ENCODE data around the gene CDH22.

Gene CDH22

DNA sequence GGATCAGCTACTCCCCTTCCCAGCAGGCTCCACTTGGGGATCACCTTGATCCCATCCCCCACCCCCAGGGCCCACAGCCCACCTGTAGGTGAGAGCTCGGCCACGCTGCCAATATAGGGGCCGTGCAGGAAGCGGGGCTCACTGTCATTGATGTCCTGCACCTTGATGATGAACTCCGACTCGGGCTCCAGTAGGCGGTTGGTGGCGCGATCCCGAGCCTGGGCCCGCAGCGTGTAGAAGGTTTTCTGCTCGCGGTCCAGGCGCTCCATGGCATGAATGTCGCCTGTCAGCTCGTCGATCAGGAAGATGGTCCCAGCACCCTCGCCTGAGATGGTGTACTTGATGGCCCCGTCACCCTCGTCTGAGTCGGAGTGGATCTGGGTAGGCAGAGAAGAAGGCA is 67.4 kb downstream of the CDH22 start:
- Mint-ChIP-seq H3K9me3 (no peaks in the 10 kb centered on the region), H3K27me3 (peaks cover 21% of the 10 kb centered on the region), H3K4me3 (no peak overlapping the region), H3K36me3 (ENCODE audit: low read depth) (no peaks in the 10 kb centered on the region), H3K27ac (no peak overlapping the region), H3K4me1 (ENCODE audit: low read depth) (no peaks in the 10 kb centered on the region)

DNA sequence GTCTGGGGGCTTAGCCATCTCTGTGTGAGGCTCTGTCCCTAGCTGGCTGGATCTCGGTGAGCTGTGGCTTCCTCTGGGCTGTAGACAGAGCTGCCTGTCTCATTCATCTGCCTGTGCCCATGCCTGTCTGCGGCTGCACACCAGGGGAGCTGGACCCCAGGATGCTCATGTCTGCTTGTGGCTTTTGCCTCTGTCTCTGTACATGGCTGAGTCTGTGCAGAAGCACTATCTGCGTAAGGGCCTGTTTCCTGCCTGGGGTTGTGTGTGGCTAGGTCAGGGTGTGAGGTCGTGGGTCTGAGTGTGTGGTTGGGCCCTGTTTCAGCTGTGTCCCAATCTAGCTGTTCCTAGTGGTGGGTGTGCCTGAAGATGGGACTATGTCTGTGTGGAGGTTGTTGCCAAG is 68.2 kb downstream of the CDH22 start:
- Mint-ChIP-seq H3K27ac (no peak overlapping the region), H3K36me3 (ENCODE audit: low read depth) (no peaks in the 10 kb centered on the region), H3K4me1 (ENCODE audit: low read depth) (no peaks in the 10 kb centered on the region), H3K27me3 (peaks cover 18% of the 10 kb centered on the region), H3K9me3 (no peaks in the 10 kb centered on the region), H3K4me3 (no peak overlapping the region)

DNA sequence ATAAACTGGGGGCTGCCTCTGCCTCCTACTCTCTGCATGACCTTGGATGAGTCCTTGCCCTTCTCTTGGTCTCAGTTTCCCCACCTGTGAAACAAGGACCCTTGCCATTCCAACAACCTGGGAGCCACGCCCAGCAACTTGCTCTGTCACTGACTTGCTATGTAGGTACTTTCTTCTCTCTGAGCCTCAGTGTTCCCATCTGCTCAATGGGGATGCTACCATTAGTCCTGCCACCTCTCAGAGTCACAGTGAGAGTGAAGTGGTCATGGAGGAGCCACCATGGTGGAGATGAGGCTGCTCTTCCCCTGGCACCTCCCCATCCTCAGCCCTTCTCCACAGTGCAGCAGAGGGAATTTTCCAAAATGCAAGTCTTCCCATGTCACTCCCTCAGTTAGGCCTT is 70.6 kb downstream of the CDH22 start:
- H3K27ac Mint-ChIP-seq = no peak overlapping the region
- no peak overlapping the region for H3K4me3 Mint-ChIP-seq
- no peaks in the 10 kb centered on the region for H3K4me1 Mint-ChIP-seq (ENCODE audit: low read depth)
- peaks cover 12% of the 10 kb centered on the region for H3K27me3 Mint-ChIP-seq
- H3K9me3 Mint-ChIP-seq = no peaks in the 10 kb centered on the region
- H3K36me3 Mint-ChIP-seq (ENCODE audit: low read depth) = no peaks in the 10 kb centered on the region

DNA sequence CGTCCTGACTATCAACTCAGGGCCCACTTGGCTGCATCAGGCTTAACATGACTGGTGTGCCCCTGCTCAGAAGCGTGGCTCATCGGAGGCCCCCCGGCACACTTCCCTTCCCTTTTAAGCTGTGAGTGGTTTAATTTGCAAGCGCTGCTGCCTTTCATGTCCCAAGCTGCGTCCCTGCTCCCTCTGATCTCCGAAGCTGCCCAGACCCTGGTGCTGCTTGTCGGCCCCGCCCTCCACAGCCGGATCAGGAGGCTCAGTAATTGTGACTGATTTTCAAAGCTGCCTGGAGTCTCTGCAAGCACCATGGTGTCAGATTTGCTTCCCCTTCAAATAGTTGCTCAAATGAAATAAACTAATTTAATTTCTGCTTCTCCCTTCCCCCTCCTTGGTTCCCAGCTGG is 71.1 kb downstream of the CDH22 start:
- Mint-ChIP-seq H3K9me3 (no peaks in the 10 kb centered on the region), H3K4me3 (no peak overlapping the region), H3K27ac (no peak overlapping the region), H3K4me1 (ENCODE audit: low read depth) (no peaks in the 10 kb centered on the region), H3K36me3 (ENCODE audit: low read depth) (no peaks in the 10 kb centered on the region), H3K27me3 (peaks cover 17% of the 10 kb centered on the region)

DNA sequence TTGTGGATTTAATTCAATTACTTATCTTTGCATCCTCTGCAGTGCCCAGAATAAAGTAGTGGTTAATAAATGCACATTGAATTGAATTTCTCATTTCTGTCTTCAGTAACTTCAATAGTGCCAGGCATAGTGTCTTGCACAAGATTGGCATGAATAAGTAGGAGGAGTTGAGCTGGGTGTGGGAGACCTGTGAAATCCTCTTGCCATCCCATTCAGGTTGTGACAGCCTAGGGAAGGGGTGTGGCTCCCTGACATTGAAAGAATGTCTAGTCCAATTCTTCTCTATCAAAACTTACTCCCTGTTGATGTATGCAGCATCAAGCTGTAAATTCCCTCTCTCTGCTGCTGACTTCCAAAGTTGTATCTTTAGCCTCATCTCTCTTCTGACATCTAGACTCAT is 73.2 kb downstream of the CDH22 start:
- no peaks in the 10 kb centered on the region for H3K9me3 Mint-ChIP-seq
- H3K27ac Mint-ChIP-seq = no peak overlapping the region
- H3K27me3 Mint-ChIP-seq = peaks cover 26% of the 10 kb centered on the region
- H3K36me3 Mint-ChIP-seq (ENCODE audit: low read depth) = no peaks in the 10 kb centered on the region
- no peaks in the 10 kb centered on the region for H3K4me1 Mint-ChIP-seq (ENCODE audit: low read depth)
- no peak overlapping the region for H3K4me3 Mint-ChIP-seq

DNA sequence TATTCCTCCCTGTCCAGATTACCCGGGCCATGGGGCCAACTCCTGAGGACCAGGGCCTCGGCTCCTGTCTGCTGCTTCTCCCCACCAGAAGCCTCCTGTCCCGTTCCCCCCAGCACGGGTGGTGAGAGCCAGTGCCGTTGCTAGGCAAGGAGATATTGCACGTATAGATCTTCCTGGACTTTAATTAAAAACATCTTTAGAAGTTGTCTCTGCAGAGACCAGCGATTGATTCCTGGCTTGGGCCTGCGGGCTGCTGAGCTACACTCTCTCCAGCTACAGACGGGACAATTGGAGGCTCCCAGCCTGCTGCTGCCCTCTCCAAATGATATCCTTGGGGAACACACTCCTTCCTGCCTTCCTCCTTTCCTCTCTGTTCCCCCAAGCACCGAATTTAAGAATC is 74.6 kb downstream of the CDH22 start:
- Mint-ChIP-seq H3K4me1 (ENCODE audit: low read depth) (no peaks in the 10 kb centered on the region), H3K4me3 (no peak overlapping the region), H3K27me3 (peaks cover 34% of the 10 kb centered on the region), H3K36me3 (ENCODE audit: low read depth) (no peaks in the 10 kb centered on the region), H3K27ac (no peak overlapping the region), H3K9me3 (no peaks in the 10 kb centered on the region)

DNA sequence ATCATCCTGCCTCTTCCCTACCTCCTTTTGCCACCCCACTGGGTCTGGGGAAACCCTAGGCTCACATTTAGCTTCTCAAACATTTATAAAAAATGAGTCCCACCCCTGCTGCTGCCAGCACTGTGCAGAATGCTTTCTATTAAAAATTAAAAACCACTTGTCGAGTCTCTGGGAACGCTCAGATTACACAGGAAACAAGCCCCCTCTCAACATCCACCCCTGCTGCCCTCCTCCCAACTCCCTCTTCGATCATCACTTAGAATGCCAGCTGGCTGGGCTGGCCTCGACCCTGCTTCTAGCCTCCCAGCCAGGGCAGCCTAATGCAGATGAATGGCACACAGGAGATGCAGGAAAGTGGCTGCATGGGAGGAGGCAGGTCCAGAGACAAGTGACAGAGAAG is 75.8 kb downstream of the CDH22 start:
- no peaks in the 10 kb centered on the region for H3K36me3 Mint-ChIP-seq (ENCODE audit: low read depth)

DNA sequence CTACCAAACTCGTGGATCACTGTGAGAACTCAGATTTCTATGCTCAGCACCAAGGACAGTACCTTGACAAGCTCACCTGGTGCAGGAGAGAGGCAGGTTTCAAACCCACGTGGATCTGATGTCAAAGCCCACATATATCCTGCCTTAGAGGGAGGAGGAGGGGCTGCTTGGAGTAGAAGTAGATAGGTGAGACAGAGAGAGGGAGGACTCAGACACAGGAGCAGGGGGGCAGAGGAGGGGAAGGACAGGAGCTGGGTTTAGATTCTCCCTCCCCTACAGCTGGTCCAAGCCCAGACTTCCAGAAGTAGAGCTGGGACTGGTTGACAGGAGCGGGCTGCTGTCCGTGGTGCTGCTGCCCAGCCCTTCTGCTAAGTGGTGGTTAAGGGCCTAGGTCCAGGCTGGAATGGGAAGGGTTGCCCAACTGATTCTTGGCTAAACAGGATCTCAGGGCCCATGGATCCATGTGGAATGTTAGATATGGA is 77.5 kb downstream of the CDH22 start:
- peaks cover 37% of the 10 kb centered on the region for H3K27me3 Mint-ChIP-seq
- H3K4me1 Mint-ChIP-seq (ENCODE audit: low read depth) = peaks cover 5% of the 10 kb centered on the region
- H3K9me3 Mint-ChIP-seq = no peaks in the 10 kb centered on the region
- no peaks in the 10 kb centered on the region for H3K36me3 Mint-ChIP-seq (ENCODE audit: low read depth)
- no peak overlapping the region for H3K27ac Mint-ChIP-seq
- no peak overlapping the region for H3K4me3 Mint-ChIP-seq

More for the DNA sequence above, 75.8 kb downstream of the CDH22 start:
- Mint-ChIP-seq H3K4me3 (no peak overlapping the region), H3K27me3 (peaks cover 30% of the 10 kb centered on the region), H3K9me3 (no peaks in the 10 kb centered on the region), H3K27ac (no peak overlapping the region), H3K4me1 (ENCODE audit: low read depth) (no peaks in the 10 kb centered on the region)

DNA sequence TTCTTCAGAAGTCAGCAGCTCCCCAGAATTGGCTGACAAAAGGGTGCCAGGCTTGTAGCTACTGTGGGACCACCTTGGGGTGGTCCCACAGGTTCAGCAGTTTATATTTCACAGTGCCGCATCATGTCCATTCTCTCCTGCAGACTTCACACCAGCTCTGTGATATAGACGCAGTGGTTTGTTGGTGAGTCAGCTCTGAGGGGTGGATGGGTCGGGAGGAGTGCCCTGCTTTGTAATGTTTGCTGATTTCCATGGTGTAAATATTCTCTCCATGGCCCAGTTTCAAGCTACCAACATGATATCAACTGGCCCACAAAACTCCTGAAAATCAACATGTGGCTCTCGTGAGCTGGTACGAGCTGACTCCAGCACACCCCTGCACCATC is 78.2 kb downstream of the CDH22 start:
- Mint-ChIP-seq H3K27ac (no peak overlapping the region), H3K4me3 (no peak overlapping the region), H3K9me3 (no peaks in the 10 kb centered on the region), H3K27me3 (peaks cover 39% of the 10 kb centered on the region), H3K4me1 (ENCODE audit: low read depth) (peaks cover 5% of the 10 kb centered on the region), H3K36me3 (ENCODE audit: low read depth) (no peaks in the 10 kb centered on the region)

DNA sequence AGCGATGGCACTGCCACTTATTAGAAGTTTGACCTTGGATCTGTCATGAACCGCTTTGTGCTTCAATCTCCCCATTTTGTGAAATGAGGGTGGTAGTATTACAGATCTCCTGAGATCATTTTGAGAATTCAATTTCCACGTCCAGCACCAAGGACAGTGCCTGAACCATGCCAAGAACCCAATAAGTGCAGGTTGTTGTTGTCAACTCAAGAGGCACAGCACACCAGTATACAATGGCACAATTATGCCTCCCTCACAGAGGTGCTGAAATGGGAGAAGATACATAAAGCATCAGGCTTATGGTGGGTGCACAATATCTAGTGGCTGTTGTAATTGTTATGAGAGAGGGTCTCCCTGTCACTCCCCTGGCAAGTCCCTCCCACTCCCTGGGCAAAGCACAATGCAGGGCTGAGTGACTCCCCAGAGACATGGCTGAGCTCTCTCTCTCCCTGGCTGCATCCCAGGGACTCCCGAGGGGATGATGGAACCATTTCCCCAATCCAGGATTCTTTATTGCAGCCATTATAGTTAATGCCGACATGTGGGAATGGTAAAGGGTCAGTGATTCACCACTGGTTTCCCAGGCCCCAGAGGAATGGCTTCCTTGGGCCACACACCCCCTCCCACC is 78.7 kb downstream of the CDH22 start:
- H3K27me3 Mint-ChIP-seq = peaks cover 41% of the 10 kb centered on the region
- no peaks in the 10 kb centered on the region for H3K36me3 Mint-ChIP-seq (ENCODE audit: low read depth)
- H3K4me1 Mint-ChIP-seq (ENCODE audit: low read depth) = peaks cover 5% of the 10 kb centered on the region
- H3K4me3 Mint-ChIP-seq = no peak overlapping the region
- H3K9me3 Mint-ChIP-seq = no peaks in the 10 kb centered on the region
- no peak overlapping the region for H3K27ac Mint-ChIP-seq

DNA sequence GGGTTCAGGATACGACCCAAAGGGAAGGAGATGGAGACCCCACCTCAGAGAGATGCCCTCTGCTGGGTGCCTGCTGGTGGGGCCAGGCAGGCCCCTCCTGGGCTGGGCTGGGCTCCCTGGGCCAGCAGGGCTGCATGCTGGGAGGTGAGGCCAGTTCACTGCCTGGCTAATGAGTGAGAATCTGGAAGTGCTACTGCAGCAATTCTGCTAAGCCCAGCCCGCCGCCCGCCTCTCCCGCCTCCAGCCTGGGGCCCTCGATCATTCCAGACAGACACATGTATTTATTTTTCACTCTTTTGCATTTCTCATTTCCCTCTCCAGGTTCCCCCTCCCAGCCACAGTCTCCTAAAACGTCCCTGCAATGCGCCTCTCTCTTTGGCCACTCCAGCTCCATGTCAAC is 79.6 kb downstream of the CDH22 start:
- Mint-ChIP-seq H3K27ac (no peak overlapping the region), H3K36me3 (ENCODE audit: low read depth) (no peaks in the 10 kb centered on the region), H3K4me3 (no peak overlapping the region), H3K9me3 (no peaks in the 10 kb centered on the region), H3K27me3 (peaks cover 41% of the 10 kb centered on the region), H3K4me1 (ENCODE audit: low read depth) (peaks cover 5% of the 10 kb centered on the region)

DNA sequence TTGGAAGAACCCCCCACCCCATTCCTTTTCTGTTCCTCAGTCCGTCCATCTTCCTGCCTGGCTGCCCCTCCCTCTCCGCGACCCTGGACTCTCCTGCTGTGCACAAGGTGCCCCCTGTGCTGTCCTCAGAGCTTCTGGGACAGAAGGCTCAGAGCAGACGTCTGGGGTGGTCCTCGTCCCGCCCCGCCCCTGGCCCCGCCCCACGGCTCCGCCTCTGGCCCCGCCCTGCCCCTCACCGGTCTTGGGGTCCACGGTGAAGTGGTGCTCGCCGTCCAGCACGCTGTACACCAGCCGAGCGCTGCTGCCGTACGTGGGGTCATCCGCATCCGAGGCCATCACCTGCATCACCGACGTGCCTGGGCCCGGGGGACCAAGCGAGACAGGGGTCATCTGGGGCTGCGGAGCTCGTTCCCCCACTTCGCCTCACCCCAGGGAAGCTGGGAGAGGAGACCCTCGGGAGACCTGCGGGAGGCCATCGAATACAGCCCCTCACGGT is 81.0 kb downstream of the CDH22 start:
- no peaks in the 10 kb centered on the region for H3K9me3 Mint-ChIP-seq
- H3K4me1 Mint-ChIP-seq (ENCODE audit: low read depth) = peaks cover 5% of the 10 kb centered on the region
- H3K27ac Mint-ChIP-seq = no peak overlapping the region
- H3K36me3 Mint-ChIP-seq (ENCODE audit: low read depth) = no peaks in the 10 kb centered on the region
- H3K4me3 Mint-ChIP-seq = no peak overlapping the region
- peaks cover 41% of the 10 kb centered on the region for H3K27me3 Mint-ChIP-seq

DNA sequence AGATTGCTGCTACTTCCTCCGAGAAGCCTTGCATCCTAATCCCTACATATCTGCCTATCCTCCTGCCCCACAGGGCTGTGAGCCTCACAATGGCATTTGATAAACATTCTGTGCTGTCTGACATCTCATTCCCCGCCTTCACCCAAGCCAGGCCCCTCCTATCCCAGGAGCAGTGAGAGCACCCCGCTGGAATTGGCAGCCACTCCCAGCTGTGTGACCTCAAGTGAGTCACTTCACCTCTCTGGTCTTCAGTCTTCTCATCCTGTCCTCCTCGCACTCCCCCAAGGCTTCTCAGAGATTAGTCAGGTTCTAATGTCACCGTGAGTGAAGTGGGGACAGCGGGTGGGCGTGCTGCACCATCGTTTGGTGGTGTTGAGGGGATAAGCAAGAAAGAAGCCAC is 81.7 kb downstream of the CDH22 start:
- Mint-ChIP-seq H3K9me3 (no peaks in the 10 kb centered on the region), H3K36me3 (ENCODE audit: low read depth) (no peaks in the 10 kb centered on the region), H3K4me3 (no peak overlapping the region), H3K27me3 (peaks cover 34% of the 10 kb centered on the region), H3K27ac (no peak overlapping the region), H3K4me1 (ENCODE audit: low read depth) (peaks cover 5% of the 10 kb centered on the region)

DNA sequence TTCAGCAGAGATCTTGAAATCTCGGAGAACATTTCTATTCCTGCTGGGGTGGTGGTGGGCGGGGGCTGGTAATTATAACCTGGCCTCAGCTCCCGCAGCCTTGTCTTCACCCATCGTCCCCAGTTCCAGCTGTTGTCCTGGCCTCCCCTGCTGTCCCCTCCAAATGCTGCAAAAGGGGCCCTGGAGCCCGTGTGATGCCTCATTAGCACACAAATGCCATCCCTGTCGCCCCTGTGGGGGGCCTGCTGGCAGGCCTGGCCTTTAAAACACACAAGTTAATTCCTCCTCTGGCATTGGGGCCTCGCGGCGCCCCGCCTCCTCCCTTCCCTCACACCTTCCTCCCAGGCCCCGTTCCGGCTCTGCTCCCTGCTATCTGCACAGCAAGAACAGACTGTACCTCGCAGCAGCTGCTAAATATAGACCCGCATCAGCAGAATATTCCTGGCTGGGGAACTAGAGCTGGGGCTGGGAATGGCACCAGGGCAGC is 85.7 kb downstream of the CDH22 start:
- Mint-ChIP-seq H3K36me3 (ENCODE audit: low read depth) (no peaks in the 10 kb centered on the region), H3K4me3 (no peak overlapping the region), H3K9me3 (no peaks in the 10 kb centered on the region), H3K27ac (no peak overlapping the region), H3K27me3 (peaks cover 23% of the 10 kb centered on the region), H3K4me1 (ENCODE audit: low read depth) (peaks cover 5% of the 10 kb centered on the region)

DNA sequence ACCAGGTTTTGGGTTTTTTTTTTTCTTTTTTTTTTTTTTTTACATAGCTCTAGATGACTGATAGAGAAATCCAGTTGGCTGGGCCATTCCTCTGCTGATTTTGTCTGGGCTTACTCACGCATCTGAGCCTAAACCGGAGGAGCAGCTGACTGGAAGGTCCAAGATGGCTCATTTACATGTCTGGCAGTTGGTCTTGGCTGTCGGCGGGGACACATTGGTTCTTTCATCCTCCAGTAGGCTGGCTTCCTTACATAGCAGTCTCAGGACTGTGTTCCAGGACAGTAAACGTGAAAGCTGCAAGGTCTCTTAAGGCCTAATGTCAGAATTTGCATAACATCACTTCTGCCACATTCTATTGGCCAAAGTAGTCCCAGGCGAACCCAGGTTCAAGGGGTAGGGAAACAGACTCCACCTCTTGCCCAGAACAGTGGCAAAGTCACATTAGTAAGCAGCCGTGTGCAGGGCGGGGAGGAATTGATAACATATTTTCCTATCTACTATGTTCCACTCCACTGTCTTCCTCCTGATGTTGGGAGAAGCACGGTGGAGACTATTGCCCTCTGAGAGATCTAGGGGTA is 87.0 kb downstream of the CDH22 start:
- Mint-ChIP-seq H3K27ac (no peak overlapping the region), H3K36me3 (ENCODE audit: low read depth) (no peaks in the 10 kb centered on the region)

More for the DNA sequence above, 87.0 kb downstream of the CDH22 start:
- Mint-ChIP-seq H3K27me3 (peaks cover 16% of the 10 kb centered on the region), H3K4me1 (ENCODE audit: low read depth) (no peaks in the 10 kb centered on the region), H3K4me3 (no peak overlapping the region), H3K9me3 (no peaks in the 10 kb centered on the region)

Measured in stimulated activated naive CD8-positive, alpha-beta T cell treated with anti-CD3 and anti-CD28 coated beads, Interleukin-15, Interleukin-2, amounts not matched to agents 100 ng/mL and 50 ng/mL, for 24 hours (primary cell).